SK-N-SH treated with all-trans-retinoic acid at 6 μM for 48 hours (cell line): ENCODE data around the gene HPGDS.
"Not testable (repeated sequence)": the region's sequence is repeated elsewhere in the genome, so short reads cannot be mapped to it uniquely, and the experiment has no call there.

ENCODE experiments used
- ATAC-seq: fragments of 200-7000 bp; cut with Tn5 transposase; 3 replicates; pipeline ENCODE4 v1.9.1; 2020; ENCODE audit warnings: mild to moderate bottlenecking, moderate library complexity
- ARNTL ChIP-seq: fragments of 450-650 bp; formaldehyde crosslinking; IDR thresholded peaks from 2 replicates; pipeline ENCODE4 v1.5.0; 2020; ENCODE audit warnings: low read depth, mild to moderate bottlenecking, moderate library complexity, borderline replicate concordance
- BACH2 ChIP-seq: fragments of 250-450 bp; sonication (Bioruptor Pico); IDR thresholded peaks from 2 replicates; pipeline ENCODE4 v1.9.0; 2021; ENCODE audit warnings: mild to moderate bottlenecking, borderline replicate concordance
- CSDC2 ChIP-seq: fragments of 250-450 bp; sonication (Bioruptor Pico); IDR thresholded peaks from 2 replicates; pipeline ENCODE4 v1.5.0; 2020; ENCODE audit warnings: mild to moderate bottlenecking, moderate library complexity
- CSRNP3 ChIP-seq: fragments of 250-450 bp; sonication (Bioruptor Pico); IDR thresholded peaks from 2 replicates; pipeline ENCODE4 v1.5.1; 2021; ENCODE audit warnings: mild to moderate bottlenecking, moderate library complexity
- ESRRG ChIP-seq: fragments of 250-450 bp; sonication (Bioruptor Pico); IDR thresholded peaks from 2 replicates; pipeline ENCODE4 v1.6.1; 2021; ENCODE audit warnings: mild to moderate bottlenecking
- GLIS3 ChIP-seq: fragments of 250-450 bp; sonication (Bioruptor Pico); IDR thresholded peaks from 2 replicates; pipeline ENCODE4 v1.5.0; 2020; ENCODE audit warnings: mild to moderate bottlenecking, moderate library complexity
- ISL1 ChIP-seq: fragments of 250-450 bp; sonication (Bioruptor Pico); IDR thresholded peaks from 2 replicates; pipeline ENCODE4 v2.1.2; 2022; ENCODE audit warnings: mild to moderate bottlenecking, moderate library complexity
- OSR1 ChIP-seq: fragments of 250-450 bp; sonication (Bioruptor Pico); IDR thresholded peaks from 2 replicates; pipeline ENCODE4 v1.8.0; 2022; ENCODE audit warnings: moderate library complexity, mild to moderate bottlenecking, inconsistent platforms
- PATZ1 ChIP-seq: fragments of 250-450 bp; sonication (Bioruptor Pico); IDR thresholded peaks from 2 replicates; pipeline ENCODE4 v1.8.0; 2020; ENCODE audit warnings: mild to moderate bottlenecking, moderate library complexity, borderline replicate concordance
- POU6F1 ChIP-seq: fragments of 250-450 bp; sonication (Bioruptor Pico); IDR thresholded peaks from 2 replicates; pipeline ENCODE4 v1.8.0; 2021; ENCODE audit warnings: low read depth, mild to moderate bottlenecking, moderate library complexity, borderline replicate concordance
- PPARA ChIP-seq: fragments of 250-450 bp; sonication (Bioruptor Pico); IDR thresholded peaks from 2 replicates; pipeline ENCODE4 v1.5.0; 2020; ENCODE audit warnings: mild to moderate bottlenecking, borderline replicate concordance
- RARB ChIP-seq: fragments of 250-450 bp; sonication (Bioruptor Pico); IDR thresholded peaks from 2 replicates; pipeline ENCODE4 v1.8.0; 2021; ENCODE audit warnings: mild to moderate bottlenecking, moderate library complexity
- SNAI2 ChIP-seq: fragments of 250-450 bp; sonication (Bioruptor Pico); IDR thresholded peaks from 2 replicates; pipeline ENCODE4 v1.5.0; 2020; ENCODE audit warnings: mild to moderate bottlenecking, moderate library complexity
- TCF4 ChIP-seq: fragments of 250-450 bp; sonication (Bioruptor Pico); IDR thresholded peaks from 2 replicates; pipeline ENCODE4 v1.8.0; 2021; ENCODE audit warnings: mild to moderate bottlenecking, moderate library complexity, borderline replicate concordance
- TOX ChIP-seq: fragments of 250-450 bp; sonication (Bioruptor Pico); IDR thresholded peaks from 2 replicates; pipeline ENCODE4 v1.8.0; 2021; ENCODE audit warnings: mild to moderate bottlenecking, moderate library complexity, borderline replicate concordance
- TSHZ2 ChIP-seq: fragments of 250-450 bp; sonication (Bioruptor Pico); IDR thresholded peaks from 2 replicates; pipeline ENCODE4 v1.5.0; 2020; ENCODE audit warnings: mild to moderate bottlenecking, moderate library complexity
- ZC3H10 ChIP-seq: fragments of 250-450 bp; sonication (Bioruptor Pico); IDR thresholded peaks from 2 replicates; pipeline ENCODE4 v1.5.1; 2021; ENCODE audit warnings: mild to moderate bottlenecking, moderate library complexity
- ZFP3 ChIP-seq: fragments of 250-450 bp; sonication (Bioruptor Pico); IDR thresholded peaks from 2 replicates; pipeline ENCODE4 v1.5.0; 2020; ENCODE audit warnings: mild to moderate bottlenecking, moderate library complexity
- ZFP30 ChIP-seq: fragments of 450-650 bp; formaldehyde crosslinking; IDR thresholded peaks from 2 replicates; pipeline ENCODE4 v1.5.0; 2022; ENCODE audit warnings: mild to moderate bottlenecking, moderate library complexity
- ZNF565 ChIP-seq: fragments of 450-650 bp; formaldehyde crosslinking; conservative IDR thresholded peaks from 2 replicates; pipeline ENCODE4 v1.5.0; 2020; ENCODE audit warnings: low read depth, mild to moderate bottlenecking, moderate library complexity
- ZNF70 ChIP-seq: fragments of 450-650 bp; formaldehyde crosslinking; IDR thresholded peaks from 2 replicates; pipeline ENCODE4 v1.5.0; 2020; ENCODE audit warnings: mild to moderate bottlenecking, moderate library complexity
- ZNF8 ChIP-seq: fragments of 450-650 bp; formaldehyde crosslinking; IDR thresholded peaks from 2 replicates; pipeline ENCODE4 v1.5.0; 2020; ENCODE audit warnings: mild to moderate bottlenecking, moderate library complexity

Gene HPGDS

GRCh38 chr4:94389595-94390267 is 47.1 kb upstream of the HPGDS start:
- no peak for ATAC-seq
- no peak for TF ChIP-seq ESRRG (CRISPR knock-in tag)
- TF ChIP-seq ZNF70, result no peak
- TF ChIP-seq CSRNP3, result no peak
- no peak for TF ChIP-seq POU6F1 (CRISPR knock-in tag)
- TF ChIP-seq ZFP30 (CRISPR knock-in tag), result no peak
- no peak for TF ChIP-seq SNAI2 (CRISPR knock-in tag)
- no peak for TF ChIP-seq PATZ1 (CRISPR knock-in tag)
- no peak for TF ChIP-seq GLIS3 (CRISPR knock-in tag)
- TF ChIP-seq, all 23 proteins: peak for 0

- not testable (repeated sequence) for ATAC-seq
Observed at GRCh38 chr4:94387965-94388364, 45.3 kb upstream of the HPGDS start.

- not testable (repeated sequence) for ATAC-seq
Observed at GRCh38 chr4:94385452-94385851, 42.8 kb upstream of the HPGDS start.

- not testable (repeated sequence) for ATAC-seq
Observed at GRCh38 chr4:94382891-94383290, 40.3 kb upstream of the HPGDS start.

- TF ChIP-seq ZFP3 (CRISPR knock-in tag), result no peak
- no peak for TF ChIP-seq CSDC2 (CRISPR knock-in tag)
- TF ChIP-seq RARB, result no peak
- ATAC-seq, result no peak
Observed at GRCh38 chr4:94378047-94378446, 35.4 kb upstream of the HPGDS start.

- ATAC-seq, result no peak
- no peak for TF ChIP-seq ISL1
- no peak for TF ChIP-seq ARNTL (CRISPR knock-in tag)
- no peak for TF ChIP-seq BACH2
- TF ChIP-seq ZNF565 (CRISPR knock-in tag), result no peak
- no peak for TF ChIP-seq ZC3H10 (CRISPR knock-in tag)
- TF ChIP-seq ZNF8 (CRISPR knock-in tag), result no peak
- TF ChIP-seq ZFP30 (CRISPR knock-in tag), result no peak
- no peak for TF ChIP-seq CSDC2 (CRISPR knock-in tag)
- TF ChIP-seq POU6F1 (CRISPR knock-in tag), result no peak
- no peak for TF ChIP-seq TOX (CRISPR knock-in tag)
- no peak for TF ChIP-seq OSR1 (CRISPR knock-in tag)
- no peak for TF ChIP-seq PPARA (CRISPR knock-in tag)
- no peak for TF ChIP-seq ZFP3 (CRISPR knock-in tag)
- no peak for TF ChIP-seq SNAI2 (CRISPR knock-in tag)
- no peak for TF ChIP-seq TSHZ2 (CRISPR knock-in tag)
- TF ChIP-seq ESRRG (CRISPR knock-in tag), result no peak
- no peak for TF ChIP-seq ZNF70
- no peak for TF ChIP-seq PATZ1 (CRISPR knock-in tag)
- TF ChIP-seq TCF4 (CRISPR knock-in tag), result no peak
- TF ChIP-seq RARB, result no peak
Observed at GRCh38 chr4:94377294-94377693, 34.7 kb upstream of the HPGDS start.
